CD4-positive, alpha-beta T cell treated with Interleukin-15 for 4 hours (primary cell): Measurements from ENCODE around the gene IL1B.
"Not testable (repeated sequence)": the region's sequence is repeated elsewhere in the genome, so short reads cannot be mapped to it uniquely, and the experiment has no call there.

ENCODE experiments used
- DNase-seq: peaks from one replicate; pipeline ENCODE4 v3.0.0-alpha.2; 2020; ENCODE audit warnings: low spot score

The IL1B gene

GRCh38 chr2:112836695-112837117 lies at the start of gene IL1B:
IL1B (minus strand) TSS chr2:112836779; CDS start chr2:112836229, 550 bp downstream.
- peak; percentile 21 for DNase-seq

GRCh38 chr2:112886291-112886690 lies 49.7 kb upstream of the IL1B start:
- no peak for DNase-seq

GRCh38 chr2:112885506-112885902 lies 48.9 kb upstream of the IL1B start:
- DNase-seq, result no peak

- peak; percentile 74 for DNase-seq
Observed at GRCh38 chr2:112884869-112885505, 48.4 kb upstream of the IL1B start.

- DNase-seq, result no peak
Observed at GRCh38 chr2:112883669-112884068, 47.1 kb upstream of the IL1B start.

GRCh38 chr2:112881217-112881985 lies 44.8 kb upstream of the IL1B start:
- peak; percentile 4 for DNase-seq

- no peak for DNase-seq
Observed at GRCh38 chr2:112880696-112881095, 44.1 kb upstream of the IL1B start.

GRCh38 chr2:112880091-112880531 lies 43.5 kb upstream of the IL1B start:
- DNase-seq, result no peak

- no peak for DNase-seq
Observed at GRCh38 chr2:112879491-112880041, 43.0 kb upstream of the IL1B start.

- no peak for DNase-seq
Observed at GRCh38 chr2:112877423-112877822, 40.8 kb upstream of the IL1B start.

GRCh38 chr2:112876971-112877361 lies 40.4 kb upstream of the IL1B start:
- no peak for DNase-seq

GRCh38 chr2:112876257-112876970 lies 39.8 kb upstream of the IL1B start:
- DNase-seq, result no peak

- no peak for DNase-seq
Observed at GRCh38 chr2:112870841-112871835, 34.6 kb upstream of the IL1B start.

GRCh38 chr2:112869258-112869842 lies 32.8 kb upstream of the IL1B start:
- peak; percentile 39 for DNase-seq

GRCh38 chr2:112867701-112868631 lies 31.4 kb upstream of the IL1B start:
- DNase-seq, result no peak

- DNase-seq, result no peak
Observed at GRCh38 chr2:112866128-112866835, 29.7 kb upstream of the IL1B start.

GRCh38 chr2:112864072-112864471 lies 27.5 kb upstream of the IL1B start:
- DNase-seq, result no peak

- not testable (repeated sequence) for DNase-seq
Observed at GRCh38 chr2:112859406-112860183, 23.0 kb upstream of the IL1B start.
